Testis (tissue), 3 donors: Measurements from ENCODE around the gene EEFSEC. TPM values are rescaled to one million over a fixed set of nuclear protein-coding genes. Genes with fewer than 3 reads are reported as not detected.

ENCODE experiments used
- DNase-seq: peaks from one replicate; pipeline ENCODE4 v3.0.0-alpha.2; 2019
- H3K27ac ChIP-seq, 2 donors: fragments of 200-600 bp; sonication (generic); one replicate each; pipeline ENCODE4 v1.5.1; 2019
- H3K27me3 ChIP-seq: fragments of 200-600 bp; sonication (generic); one replicate; pipeline ENCODE4 v1.5.1; 2019
- H3K36me3 ChIP-seq: fragments of 200-600 bp; sonication (generic); one replicate; pipeline ENCODE4 v1.5.1; 2017; ENCODE audit warnings: low read depth; ENCODE audit errors: missing control alignments
- H3K4me1 ChIP-seq: fragments of 200-600 bp; sonication (generic); one replicate; pipeline ENCODE4 v1.5.1; 2019
- H3K4me3 ChIP-seq, 2 donors: fragments of 200-600 bp; sonication (generic); one replicate each; pipeline ENCODE4 v1.5.1; 2017 to 2019
- H3K9me3 ChIP-seq: fragments of 200-600 bp; sonication (generic); one replicate; pipeline ENCODE4 v1.5.1; 2017
- POLR2A ChIP-seq: fragments of 450-650 bp; IDR thresholded peaks from one replicate; pipeline ENCODE4 v1.6.1; 2017; ENCODE audit warnings: antibody characterized with exemption, mild to moderate bottlenecking, moderate library complexity
- WGBS, 2 donors: methylation state at CpG; one replicate each; pipeline ENCODE4 v1.1.5; 2018; 5-methylcytosine and 5-hydroxymethylcytosine counted together
- intact Hi-C: fragments of 100-400 bp; cut with DNase I; formaldehyde crosslinking; loops from one replicate; pipeline ENCODE4 v1.15.1; 2023; ENCODE audit warnings: low total_unique reads
- polyA plus RNA-seq: library from polyadenylated mRNA; stranded (reverse); fragments of 350-450 nt; fragmentation: Illumina TruSeq; extraction: RNeasy Lipid Tissue Mini Kit (QIAGEN cat#74804); gene quantifications from one replicate; pipeline ENCODE4 v1.2.3, GENCODE V29; 2014; ENCODE audit warnings: low read depth, low replicate concordance; ENCODE audit not compliant: insufficient read depth
- total RNA-seq, 2 donors: library from RNA; depleted of rRNA; stranded (reverse); fragments of >200 nt; gene quantifications; one replicate each; pipeline ENCODE4 v1.2.3, GENCODE V29; 2016
- TF ChIP-seq, protein P1 (sequence below), 3 experiments: fragments of 450-650 bp in 2 of 3; fragments of 200-600 bp in 1 of 3; sonication (generic) in 1 of 3; IDR thresholded peaks; one replicate each; pipeline ENCODE4 v1.5.1; 2016 to 2019; ENCODE audit warnings: antibody characterized with exemption in 3 of 3, mild to moderate bottlenecking in 2 of 3, moderate library complexity in 1 of 3

EEFSEC gene
- total and polyA plus RNA-seq, 3 donors from 2014 or later: 35.4 to 40.3 (median 35.4) TPM

DNA sequence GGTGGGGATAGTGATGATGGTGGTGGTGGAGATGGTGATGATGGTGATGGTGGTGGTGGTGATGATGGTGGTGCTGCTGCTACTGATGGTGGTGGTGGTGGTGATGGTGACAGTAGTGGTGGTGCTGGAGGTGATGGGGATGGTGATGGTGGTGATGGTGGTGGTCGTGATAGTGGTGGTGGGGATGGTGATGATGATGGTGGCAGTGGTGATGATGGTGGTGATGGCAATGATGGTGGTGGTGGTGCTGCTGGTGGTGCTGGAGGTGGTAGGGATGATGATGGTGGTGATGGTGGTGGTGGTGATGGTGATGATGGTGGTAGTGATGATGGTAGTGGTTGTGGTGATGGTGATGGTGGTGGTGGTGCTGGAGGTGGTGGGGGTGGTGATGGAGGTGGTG is 292.1 kb downstream of the EEFSEC start:
- Histone ChIP-seq H3K27ac (no peak overlapping the region), H3K9me3 (no peaks in the 10 kb centered on the region), H3K36me3 (no peaks in the 10 kb centered on the region), H3K27me3 (no peaks in the 10 kb centered on the region), H3K4me3 (no peak overlapping the region), H3K4me1 (no peaks in the 10 kb centered on the region)
- DNase-seq: no peak
- intact Hi-C loops: no loop called here
- 93 to 97% methylated on average over 1 of the region's 1 CpG for WGBS, 2 donors
- TF ChIP-seq, protein P1, sequence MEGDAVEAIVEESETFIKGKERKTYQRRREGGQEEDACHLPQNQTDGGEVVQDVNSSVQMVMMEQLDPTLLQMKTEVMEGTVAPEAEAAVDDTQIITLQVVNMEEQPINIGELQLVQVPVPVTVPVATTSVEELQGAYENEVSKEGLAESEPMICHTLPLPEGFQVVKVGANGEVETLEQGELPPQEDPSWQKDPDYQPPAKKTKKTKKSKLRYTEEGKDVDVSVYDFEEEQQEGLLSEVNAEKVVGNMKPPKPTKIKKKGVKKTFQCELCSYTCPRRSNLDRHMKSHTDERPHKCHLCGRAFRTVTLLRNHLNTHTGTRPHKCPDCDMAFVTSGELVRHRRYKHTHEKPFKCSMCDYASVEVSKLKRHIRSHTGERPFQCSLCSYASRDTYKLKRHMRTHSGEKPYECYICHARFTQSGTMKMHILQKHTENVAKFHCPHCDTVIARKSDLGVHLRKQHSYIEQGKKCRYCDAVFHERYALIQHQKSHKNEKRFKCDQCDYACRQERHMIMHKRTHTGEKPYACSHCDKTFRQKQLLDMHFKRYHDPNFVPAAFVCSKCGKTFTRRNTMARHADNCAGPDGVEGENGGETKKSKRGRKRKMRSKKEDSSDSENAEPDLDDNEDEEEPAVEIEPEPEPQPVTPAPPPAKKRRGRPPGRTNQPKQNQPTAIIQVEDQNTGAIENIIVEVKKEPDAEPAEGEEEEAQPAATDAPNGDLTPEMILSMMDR (IDR thresholded peaks at IDR 0.05): no peak

DNA sequence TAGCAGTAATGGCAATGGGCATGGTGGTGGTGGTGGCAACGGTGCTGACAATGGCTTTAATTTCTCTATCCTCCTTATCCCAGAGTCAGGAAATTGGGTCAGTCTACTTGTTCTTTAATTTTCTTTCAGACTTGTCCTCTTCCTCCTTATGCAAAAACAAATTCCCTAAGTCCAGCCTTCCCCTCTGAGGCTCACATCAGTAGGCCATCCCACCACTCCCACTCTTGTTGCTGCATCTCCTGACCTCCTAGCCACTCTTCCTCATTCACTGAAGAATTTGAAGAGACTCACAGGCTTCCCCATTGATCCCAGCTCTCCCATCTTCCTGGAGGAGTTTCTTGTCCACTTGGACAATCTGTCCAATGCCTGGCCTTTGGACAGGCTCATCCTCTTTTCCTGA is 293.5 kb downstream of the EEFSEC start:
- TF ChIP-seq, protein P1 (IDR thresholded peaks at IDR 0.05): no peak
- TF ChIP-seq POLR2A: no peak
- intact Hi-C loops: no loop called here

DNA sequence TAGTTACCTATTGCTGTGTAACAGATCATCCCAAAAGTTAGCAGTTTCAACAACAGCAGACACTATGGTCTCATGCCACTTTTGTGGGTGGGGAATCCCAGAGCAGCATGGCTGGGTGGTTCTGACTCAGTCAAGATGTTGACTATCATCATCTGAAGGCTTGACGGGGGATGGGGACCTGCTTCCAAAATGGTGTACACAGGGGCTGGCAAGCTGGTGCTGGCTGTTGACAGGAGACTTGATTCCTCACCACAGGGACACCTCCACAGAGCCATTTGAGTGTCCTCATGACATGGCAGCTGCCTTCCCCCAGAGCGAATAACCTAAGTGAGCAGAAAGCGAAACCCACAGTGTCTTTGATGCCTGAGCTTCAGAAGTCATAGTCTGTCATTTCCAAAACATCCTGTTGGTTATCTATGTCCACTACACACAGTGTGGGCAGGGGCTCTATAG is 294.3 kb downstream of the EEFSEC start:
- intact Hi-C loops: no loop called here
- no peaks in the 10 kb centered on the region for H3K9me3 ChIP-seq
- H3K4me1 ChIP-seq: no peaks in the 10 kb centered on the region
- 100% methylated on average over 2 to 3 of the region's 3 CpGs for WGBS, 2 donors
- H3K27ac ChIP-seq: no peak overlapping the region
- H3K27me3 ChIP-seq: no peaks in the 10 kb centered on the region
- H3K4me3 ChIP-seq: no peak overlapping the region
- TF ChIP-seq, protein P1 (IDR thresholded peaks at IDR 0.05): no peak
- no peak for TF ChIP-seq POLR2A
- H3K36me3 ChIP-seq: no peaks in the 10 kb centered on the region
- no peak for DNase-seq

More for the DNA sequence above, 293.5 kb downstream of the EEFSEC start:
- Histone ChIP-seq H3K4me1 (no peaks in the 10 kb centered on the region), H3K9me3 (no peaks in the 10 kb centered on the region), H3K4me3 (no peak overlapping the region), H3K36me3 (no peaks in the 10 kb centered on the region), H3K27me3 (no peaks in the 10 kb centered on the region), H3K27ac (no peak overlapping the region)
- 94 to 97% methylated on average over 1 of the region's 1 CpG for WGBS, 2 donors
- DNase-seq: no peak

DNA sequence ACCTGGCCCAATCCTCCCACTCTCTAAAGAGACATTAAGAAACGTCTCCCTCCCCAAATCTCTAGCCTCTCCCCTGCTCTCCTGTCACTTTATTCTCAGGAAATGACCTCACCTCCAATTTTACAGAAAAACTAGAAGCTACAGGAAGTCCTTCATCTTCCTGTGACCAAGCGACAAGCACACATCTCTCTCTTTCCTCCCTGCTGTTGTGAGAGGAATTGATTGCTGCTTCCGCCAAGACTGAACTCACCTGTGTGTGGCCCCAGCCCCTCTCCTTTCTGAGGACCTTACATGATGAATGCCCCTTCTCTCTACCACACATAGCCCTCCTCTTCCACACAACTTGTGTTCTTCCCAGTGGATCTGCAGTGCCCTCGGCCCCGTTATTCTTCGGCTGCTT is 295.2 kb downstream of the EEFSEC start:
- H3K9me3 ChIP-seq: no peaks in the 10 kb centered on the region
- intact Hi-C loops: no loop called here
- no peaks in the 10 kb centered on the region for H3K4me1 ChIP-seq
- no peaks in the 10 kb centered on the region for H3K36me3 ChIP-seq
- no peak for DNase-seq
- H3K4me3 ChIP-seq: no peak overlapping the region
- no peak for TF ChIP-seq POLR2A
- TF ChIP-seq, protein P1 (IDR thresholded peaks at IDR 0.05): no peak
- H3K27me3 ChIP-seq: no peaks in the 10 kb centered on the region
- H3K27ac ChIP-seq: no peak overlapping the region
- 74 to 77% methylated on average over 6 of the region's 6 CpGs for WGBS, 2 donors

DNA sequence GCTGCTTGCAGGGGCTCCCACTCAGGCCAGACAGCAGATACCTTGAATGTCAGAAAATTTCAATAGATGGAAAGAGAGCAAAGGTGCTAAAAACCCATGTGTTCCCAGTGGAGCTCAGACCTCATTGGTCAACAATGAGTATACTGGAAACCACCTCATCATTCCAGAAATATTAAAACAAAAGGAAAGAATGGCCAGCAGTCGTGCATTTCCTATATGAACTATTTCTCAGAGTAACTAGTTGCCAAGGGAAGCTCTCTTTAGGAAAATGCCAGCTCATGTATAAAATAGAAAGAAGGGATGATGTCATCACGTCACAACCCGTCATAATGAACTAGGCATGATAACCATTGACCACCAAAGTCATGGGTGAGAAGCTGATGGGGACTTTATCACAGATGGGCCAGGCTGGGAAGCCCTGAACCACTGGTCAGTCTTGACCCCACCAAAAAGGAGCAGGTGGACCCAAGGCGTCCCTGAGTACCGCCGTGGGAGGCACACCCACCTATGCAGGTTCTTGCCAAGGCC is 295.9 kb downstream of the EEFSEC start:
- intact Hi-C loops: no loop called here
- 81 to 93% methylated on average over 6 of the region's 6 CpGs for WGBS, 2 donors
- TF ChIP-seq, protein P1 (IDR thresholded peaks at IDR 0.05): no peak
- TF ChIP-seq POLR2A: no peak
- no peaks in the 10 kb centered on the region for H3K36me3 ChIP-seq
- DNase-seq: no peak
- H3K4me3 ChIP-seq: no peak overlapping the region
- H3K9me3 ChIP-seq: no peaks in the 10 kb centered on the region
- H3K4me1 ChIP-seq: no peaks in the 10 kb centered on the region
- no peaks in the 10 kb centered on the region for H3K27me3 ChIP-seq
- no peak overlapping the region for H3K27ac ChIP-seq
